H1 (cell line): ENCODE data around the gene PRELID1. TPM values are rescaled to one million over a fixed set of nuclear protein-coding genes. Genes with fewer than 3 reads are reported as not detected.

Experiments used
- CTCF ChIA-PET: fragments of 300-600 bp; sonication (Branson Sonifier 250); formaldehyde crosslinking; loops from one replicate; lab custom pipeline; 2021; ENCODE audit not compliant: partially characterized antibody; lab: Charles Lee
- POLR2A ChIA-PET: fragments of 300-600 bp; sonication (Branson Sonifier 250); formaldehyde crosslinking; loops from one replicate; lab custom pipeline; 2021; ENCODE audit warnings: inconsistent platforms; ENCODE audit not compliant: partially characterized antibody; lab: Charles Lee
- DNase-seq, 2 experiments: peaks; one replicate each; pipeline versions ENCODE4 v3.0.0 to v3.0.0-alpha.2; 2010 to 2022; ENCODE audit warnings: low spot score in 2 of 2, low read depth in 1 of 2, mixed read lengths in 1 of 2
- FAIRE-seq: peaks from 2 replicates; lab custom pipeline; 2011; peaks lifted over from hg19 to GRCh38; lab: Jason Lieb, UNC
- H2AFZ ChIP-seq: 2 replicates; pipeline ENCODE4 v1.8.1; 2012; ENCODE audit warnings: low read length, inconsistent platforms
- H2AK5ac ChIP-seq: 2 replicates; pipeline ENCODE4 v1.6.1; 2013; ENCODE audit warnings: low read depth, low read length
- H2BK120ac ChIP-seq: replicated peaks from 2 replicates; pipeline ENCODE3; 2013; ENCODE audit warnings: low read depth, low read length, inconsistent platforms
- H2BK12ac ChIP-seq: 2 replicates; pipeline ENCODE4 v1.6.1; 2013; ENCODE audit warnings: low read depth, low read length
- H2BK15ac ChIP-seq: 2 replicates; pipeline ENCODE4 v1.6.1; 2013; ENCODE audit warnings: low read length
- H2BK20ac ChIP-seq: 2 replicates; pipeline ENCODE4 v1.6.1; 2013; ENCODE audit warnings: low read length
- H2BK5ac ChIP-seq: 2 replicates; pipeline ENCODE4 v1.6.1; 2013; ENCODE audit warnings: low read depth, low read length
- H3K14ac ChIP-seq: 2 replicates; pipeline ENCODE4 v1.6.1; 2013; ENCODE audit warnings: inconsistent platforms; ENCODE audit not compliant: insufficient read length
- H3K18ac ChIP-seq: 2 replicates; pipeline ENCODE4 v1.6.1; 2013; ENCODE audit warnings: low read length; ENCODE audit errors: extremely low read depth
- H3K23ac ChIP-seq: 2 replicates; pipeline ENCODE4 v1.6.1; 2013; ENCODE audit warnings: inconsistent platforms; ENCODE audit not compliant: insufficient read length
- H3K23me2 ChIP-seq: 2 replicates; pipeline ENCODE4 v1.6.1; 2013; ENCODE audit warnings: low read depth, low read length
- H3K27ac ChIP-seq: 2 replicates; pipeline ENCODE4 v1.6.1; 2011; ENCODE audit warnings: low read depth, low read length, inconsistent platforms
- H3K27me3 ChIP-seq, 4 experiments: replicated peaks in 1 of 4; 1 replicate in 1 of 4; 2 replicates in 3 of 4; pipeline versions ENCODE4 v1.6.1 to v1.8.1; 2011 to 2013; ENCODE audit warnings: low read length in 3 of 4, mild to moderate bottlenecking in 3 of 4, inconsistent platforms in 2 of 4, mixed read lengths in 2 of 4, moderate library complexity in 1 of 4; ENCODE audit not compliant: control insufficient read depth in 3 of 4, insufficient read depth in 3 of 4; ENCODE audit errors: extremely low read depth in 1 of 4
- H3K36me3 ChIP-seq, 4 experiments: 2 replicates each; pipeline versions ENCODE4 v1.6.1 to v1.8.1; 2011 to 2013; ENCODE audit warnings: mild to moderate bottlenecking in 4 of 4, low read length in 3 of 4, moderate library complexity in 2 of 4, control low read depth in 1 of 4, inconsistent platforms in 1 of 4; ENCODE audit not compliant: insufficient read depth in 4 of 4, control insufficient read depth in 2 of 4
- H3K4ac ChIP-seq: replicated peaks from 2 replicates; pipeline ENCODE3; 2013; ENCODE audit warnings: low read length, low read depth, mixed read lengths, inconsistent platforms; ENCODE audit not compliant: insufficient read length
- H3K4me1 ChIP-seq, 4 experiments: replicated peaks in 1 of 4; 1 replicate in 1 of 4; 2 replicates in 3 of 4; pipeline versions ENCODE4 v1.6.1 to v1.8.1; 2011 to 2013; ENCODE audit warnings: low read length in 3 of 4, inconsistent platforms in 2 of 4, mixed read lengths in 1 of 4; ENCODE audit not compliant: insufficient read depth in 4 of 4, control insufficient read depth in 3 of 4
- H3K4me2 ChIP-seq, 2 experiments: 2 replicates each; pipeline versions ENCODE4 v1.6.1 to v1.8.1; 2011 to 2013; ENCODE audit warnings: low read depth in 2 of 2, low read length in 2 of 2, control low read depth in 1 of 2, inconsistent platforms in 1 of 2, mild to moderate bottlenecking in 1 of 2; ENCODE audit not compliant: insufficient read depth in 1 of 2
- H3K4me3 ChIP-seq, 4 experiments: fragments of 200-600, 300-600 bp in 1 of 4; sonication (generic), shearing (Covaris generic), sonication (Bioruptor Twin) in 1 of 4; 2 replicates each; pipeline versions ENCODE4 v1.5.1 to v1.8.1; 2011 to 2016; ENCODE audit warnings: low read length in 4 of 4, low read depth in 3 of 4, control low read depth in 2 of 4, inconsistent platforms in 2 of 4, mild to moderate bottlenecking in 2 of 4, mixed read lengths in 1 of 4, moderate library complexity in 1 of 4; ENCODE audit not compliant: insufficient read depth in 2 of 4; ENCODE audit errors: extremely low read depth in 1 of 4
- H3K56ac ChIP-seq: replicated peaks from 2 replicates; pipeline ENCODE3; 2013; ENCODE audit warnings: low read depth, mild to moderate bottlenecking, mixed read lengths, low read length, inconsistent platforms; ENCODE audit not compliant: insufficient read length
- H3K79me1 ChIP-seq: 2 replicates; pipeline ENCODE4 v1.6.1; 2013; ENCODE audit warnings: low read depth, low read length, control low read depth
- H3K79me2 ChIP-seq, 2 experiments: 2 replicates each; pipeline versions ENCODE4 v1.6.1 to v1.8.1; 2012 to 2013; ENCODE audit warnings: low read length in 2 of 2, mild to moderate bottlenecking in 2 of 2, inconsistent platforms in 1 of 2; ENCODE audit not compliant: insufficient read depth in 2 of 2, control insufficient read depth in 1 of 2
- H3K9ac ChIP-seq, 4 experiments: replicated peaks in 1 of 4; 1 replicate in 1 of 4; 2 replicates in 3 of 4; pipeline versions ENCODE4 v1.6.1 to v1.8.1; 2011 to 2013; ENCODE audit warnings: low read depth in 3 of 4, low read length in 3 of 4, control low read depth in 2 of 4, mild to moderate bottlenecking in 2 of 4, moderate library complexity in 2 of 4, inconsistent platforms in 1 of 4; ENCODE audit errors: extremely low read depth in 1 of 4
- H3K9me3 ChIP-seq, 2 experiments: 2 replicates each; pipeline versions ENCODE4 v1.6.1 to v1.8.1; 2012 to 2013; ENCODE audit warnings: mild to moderate bottlenecking in 2 of 2, moderate library complexity in 2 of 2, control low read depth in 1 of 2, inconsistent platforms in 1 of 2, low read depth in 1 of 2, low read length in 1 of 2, mixed read lengths in 1 of 2; ENCODE audit not compliant: insufficient read depth in 2 of 2
- H4K20me1 ChIP-seq, 2 experiments: replicated peaks in 1 of 2; 2 replicates each; pipeline versions ENCODE3 to v1.8.1; 2011 to 2013; ENCODE audit warnings: inconsistent platforms in 2 of 2, low read length in 2 of 2, mild to moderate bottlenecking in 1 of 2; ENCODE audit not compliant: insufficient read depth in 2 of 2, control insufficient read depth in 1 of 2
- H4K5ac ChIP-seq: 2 replicates; pipeline ENCODE4 v1.6.1; 2013; ENCODE audit warnings: low read length, low read depth, mixed read lengths, inconsistent platforms; ENCODE audit not compliant: insufficient read length
- H4K8ac ChIP-seq: 2 replicates; pipeline ENCODE4 v1.8.0; 2013; ENCODE audit warnings: mild to moderate bottlenecking, moderate library complexity, low read length, inconsistent platforms; ENCODE audit not compliant: insufficient read depth; ENCODE audit errors: extremely low read depth
- H4K91ac ChIP-seq: replicated peaks from 2 replicates; pipeline ENCODE3; 2013; ENCODE audit warnings: low read length, mixed read lengths, inconsistent platforms; ENCODE audit not compliant: insufficient read length
- BRCA1 ChIP-seq: IDR thresholded peaks from 2 replicates; pipeline ENCODE4 v1.6.1; 2012; ENCODE audit warnings: low read depth, low read length, improper control_type of control experiment
- CBX8 ChIP-seq: fragments of 300-800, 300-1000 bp; sonication (generic); IDR thresholded peaks from 2 replicates; pipeline ENCODE4 v1.7.1; 2016; ENCODE audit warnings: low read depth, low read length, borderline replicate concordance
- CEBPB ChIP-seq: IDR thresholded peaks from 2 replicates; pipeline ENCODE4 v1.6.1; 2012; ENCODE audit warnings: low read depth, low read length
- CHD2 ChIP-seq: IDR thresholded peaks from 2 replicates; pipeline ENCODE4 v1.6.1; 2012; ENCODE audit warnings: low read length, improper control_type of control experiment
- EGR1 ChIP-seq: IDR thresholded peaks from 2 replicates; pipeline ENCODE4 v1.6.1; 2011; ENCODE audit warnings: low read depth, low read length, borderline replicate concordance
- EP300 ChIP-seq, 2 experiments: IDR thresholded peaks; 1 replicate in 1 of 2; 2 replicates in 1 of 2; pipeline ENCODE4 v1.6.1; 2011 to 2012; ENCODE audit warnings: low read depth in 2 of 2, low read length in 2 of 2, mild to moderate bottlenecking in 2 of 2, borderline replicate concordance in 1 of 2, inconsistent platforms in 1 of 2, moderate library complexity in 1 of 2
- MAFK ChIP-seq: IDR thresholded peaks from 2 replicates; pipeline ENCODE4 v1.6.1; 2012; ENCODE audit warnings: low read depth, mild to moderate bottlenecking, improper control_type of control experiment, low read length
- PHF8 ChIP-seq: fragments of 200-600 bp; sonication (generic); conservative IDR thresholded peaks from 2 replicates; pipeline ENCODE4 v1.7.1; 2012; ENCODE audit warnings: low read depth, mild to moderate bottlenecking, inconsistent platforms, low read length, moderate library complexity
- RBBP5 ChIP-seq: IDR thresholded peaks from 2 replicates; pipeline ENCODE4 v1.7.1; 2012; ENCODE audit warnings: low read depth, mild to moderate bottlenecking, inconsistent platforms, low read length, moderate library complexity, borderline replicate concordance
- RXRA ChIP-seq: IDR thresholded peaks from 2 replicates; pipeline ENCODE4 v1.6.1; 2011; ENCODE audit warnings: low read depth, mild to moderate bottlenecking, low read length, moderate library complexity; ENCODE audit not compliant: insufficient read depth
- SAP30 ChIP-seq: fragments of 300-600 bp; sonication (generic); IDR thresholded peaks from 2 replicates; pipeline ENCODE4 v1.7.1; 2012; ENCODE audit warnings: low read length, moderate library complexity, mild to moderate bottlenecking, inconsistent platforms; ENCODE audit not compliant: insufficient read depth, insufficient replicate concordance
- SP1 ChIP-seq: IDR thresholded peaks from 2 replicates; pipeline ENCODE4 v1.6.1; 2011; ENCODE audit warnings: low read depth, low read length
- SP4 ChIP-seq: IDR thresholded peaks from 2 replicates; pipeline ENCODE4 v1.6.1; 2012; ENCODE audit warnings: low read length, inconsistent platforms
- TAF7 ChIP-seq: optimal IDR thresholded peaks from 2 replicates; pipeline ENCODE3; 2011; ENCODE audit warnings: low read depth, mild to moderate bottlenecking, inconsistent platforms, low read length, moderate library complexity, borderline replicate concordance
- TBP ChIP-seq: IDR thresholded peaks from 2 replicates; pipeline ENCODE4 v1.6.1; 2011; ENCODE audit warnings: low read depth, low read length, improper control_type of control experiment
- WGBS, 2 experiments: shearing (Covaris generic) in 1 of 2; methylation state at CpG; one replicate each; pipeline versions ENCODE4 v1.1.6 to v1.1.7; 2013 to 2015; ENCODE audit warnings: low lambda C conversion rate in 2 of 2, mixed read lengths in 2 of 2, inconsistent platforms in 1 of 2, low coverage in 1 of 2, missing lambda C conversion rate in 1 of 2; ENCODE audit not compliant: insufficient replicate concordance in 2 of 2, insufficient coverage in 1 of 2, insufficient read length in 1 of 2; ENCODE audit errors: extremely low coverage in 1 of 2, missing lambda C conversion rate in 1 of 2; 5-methylcytosine and 5-hydroxymethylcytosine counted together
- polyA plus RNA-seq, 7 experiments: library from polyadenylated mRNA; depleted of rRNA in 3 of 7; stranded (reverse) in 5 of 7; unstranded in 2 of 7; fragments of >200 nt in 5 of 7; fragments of 200-250 nt in 2 of 7; gene quantifications; 1 replicate in 5 of 7; 2 replicates in 1 of 7; 4 replicates in 1 of 7; pipeline versions ENCODE4 v1.2.1 to v1.2.3, GENCODE V29; 2011 to 2013; ENCODE audit warnings: missing spikeins in 2 of 7, mixed read lengths in 2 of 7
- total RNA-seq: library from RNA; stranded (reverse); fragmentation: NEBNext Ultra II Directional; extraction: Animal tissue kit (Norgen Biotek cat#: 25700); gene quantifications from 2 replicates; pipeline ENCODE4 v1.2.1, GENCODE V29; 2021

Gene PRELID1
- total and polyA plus RNA-seq, 2 of the 8 experiments (the other 6 are each of a cell fraction or from before 2014, with no cell fraction given), result 272 to 428 TPM

DNA sequence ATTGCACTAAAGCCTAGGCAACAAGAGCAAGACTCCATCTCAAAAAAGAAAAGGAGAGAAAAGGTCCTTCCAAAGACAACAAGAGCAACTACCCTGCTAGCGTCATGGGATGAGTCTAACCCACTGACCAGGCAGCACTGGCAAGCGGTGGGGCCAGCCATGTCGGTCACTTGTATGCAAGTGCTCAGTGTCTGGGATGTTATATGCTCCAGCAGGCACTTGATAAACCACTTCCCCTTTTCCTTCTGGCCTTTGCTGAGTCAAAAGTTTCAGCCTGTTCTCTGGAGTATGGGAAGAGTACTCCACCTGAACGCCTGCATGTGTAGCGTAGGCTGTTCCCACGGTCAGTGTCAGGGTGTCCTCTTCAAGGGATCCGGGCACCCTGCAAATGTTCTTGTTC is 17.3 kb downstream of the PRELID1 start:
- Histone ChIP-seq H4K8ac (no peak overlapping the region), H2BK5ac (no peak overlapping the region), H3K18ac (no peak overlapping the region), H2BK20ac (no peak overlapping the region), H4K91ac (no peak overlapping the region), H3K4me3 (no peak overlapping the region), H3K4me1 (peaks cover 0 to 6% (median 1%) of the 10 kb centered on the region in 4 experiments; a peak in 3 of 7 replicates), H2BK15ac (no peak overlapping the region), H3K14ac (no peak overlapping the region), H3K4me2 (no peak overlapping the region), H3K23ac (no peak overlapping the region), H3K4ac (no peak overlapping the region), H3K27ac (no peak overlapping the region), H3K79me2 (no peaks in the 10 kb centered on the region), H3K56ac (no peak overlapping the region), H3K36me3 (no peaks in the 10 kb centered on the region), H3K79me1 (no peaks in the 10 kb centered on the region), H2AK5ac (no peak overlapping the region; the same call in 1 of the 2 replicates), H3K9me3 (no peaks in the 10 kb centered on the region), H2AFZ (no peak overlapping the region), H3K27me3 (no peaks in the 10 kb centered on the region), H4K5ac (no peak overlapping the region), H3K9ac (no peak overlapping the region), H2BK12ac (no peak overlapping the region), H2BK120ac (no peak overlapping the region), H3K23me2 (no peaks in the 10 kb centered on the region), H4K20me1 (no peaks in the 10 kb centered on the region)
- no peak for DNase-seq
- ChIA-PET POLR2A (interaction anchor here (0.9 to 1.2 kb wide), 2 partner anchors 52 to 133 kb away, joined by 3 read pairs; no protein-coding TSS in a partner anchor), CTCF (interaction anchor here (0.6 to 16.6 kb wide), 7 partner anchors 11 to 124 kb away, joined by 3 to 251 read pairs (median 4); no protein-coding TSS in a partner anchor)
- 88% methylated on average over 7 of the region's 7 CpGs; no CpG with 5 or more reads in 1 of the 2 experiments for WGBS, 2 experiments
- FAIRE-seq, result no peak
- no peak for TF ChIP-seq EP300 (IDR thresholded peaks at IDR 0.05; ENCODE audit: borderline replicate concordance in 1 of 2, low read depth in 2 of 2, low read length in 2 of 2)
- TF ChIP-seq RBBP5, result no peak
- TF ChIP-seq RXRA, result no peak
- TF ChIP-seq CEBPB, result no peak
- no peak for TF ChIP-seq SP1
- no peak for TF ChIP-seq EGR1
- TF ChIP-seq CHD2, result no peak
- no peak for TF ChIP-seq BRCA1
- no peak for TF ChIP-seq SP4
- no peak for TF ChIP-seq SAP30
- no peak for TF ChIP-seq TAF7
- TF ChIP-seq PHF8, result no peak
- TF ChIP-seq TBP, result no peak
- TF ChIP-seq CBX8, result no peak
- no peak for TF ChIP-seq MAFK
